OCI-LY7 (cell line): ENCODE results near the gene TTC28. TPM values are rescaled to one million over a fixed set of nuclear protein-coding genes. Genes with fewer than 3 reads are reported as not detected.

Source experiments
- BruUV-seq: library from RNA; stranded (reverse); fragments of 400-500 nt; replicated peaks from 2 replicates; lab custom pipeline; 2021; lab: Mats Ljungman, UMichigan
- CTCF ChIA-PET: fragments of 300-600 bp; sonication (Branson Sonifier 250); formaldehyde crosslinking; loops from one replicate; lab custom pipeline; 2022; ENCODE audit warnings: antibody characterized with exemption; ENCODE audit not compliant: unreplicated experiment; lab: Charles Lee
- POLR2A ChIA-PET: fragments of 300-600 bp; sonication (Branson Sonifier 250); formaldehyde crosslinking; loops from one replicate; lab custom pipeline; 2022; ENCODE audit warnings: antibody characterized with exemption; lab: Charles Lee
- DNase-seq: peaks from one replicate; pipeline ENCODE4 v3.0.0-alpha.2; 2015; ENCODE audit warnings: low spot score
- H2AFZ ChIP-seq: fragments of 200-600 bp; sonication (generic), shearing (Covaris generic); 2 replicates; pipeline ENCODE4 v1.6.1; 2014; ENCODE audit warnings: mild to moderate bottlenecking, antibody characterized with exemption, low read length, moderate library complexity
- H3K27ac ChIP-seq: fragments of 200-600 bp; sonication (generic); 2 replicates; pipeline ENCODE4 v1.5.1; 2014; ENCODE audit warnings: mixed run types, low read depth, mild to moderate bottlenecking, moderate library complexity, low read length, inconsistent platforms; ENCODE audit not compliant: poor library complexity, severe bottlenecking
- H3K36me3 ChIP-seq: fragments of 200-600 bp; sonication (generic); 2 replicates; pipeline ENCODE4 v1.6.1; 2014; ENCODE audit warnings: mild to moderate bottlenecking, antibody characterized with exemption, low read length, moderate library complexity, mixed read lengths; ENCODE audit not compliant: insufficient read depth
- H3K4me1 ChIP-seq: fragments of 200-600 bp; sonication (generic); 2 replicates; pipeline ENCODE4 v1.5.1; 2014; ENCODE audit warnings: mild to moderate bottlenecking, low read length; ENCODE audit not compliant: insufficient read depth, poor library complexity, severe bottlenecking
- H3K4me2 ChIP-seq: fragments of 200-600 bp; sonication (generic); 2 replicates; pipeline ENCODE4 v1.6.1; 2014; ENCODE audit warnings: mild to moderate bottlenecking, low read length
- H3K4me3 ChIP-seq: fragments of 200-600 bp; sonication (generic); 2 replicates; pipeline ENCODE4 v1.5.1; 2014; ENCODE audit warnings: mild to moderate bottlenecking, low read depth, low read length; ENCODE audit not compliant: poor library complexity, severe bottlenecking
- H3K79me2 ChIP-seq: fragments of 200-600 bp; sonication (generic); 2 replicates; pipeline ENCODE4 v1.6.1; 2016; ENCODE audit warnings: low read depth, mild to moderate bottlenecking, low read length, moderate library complexity, mixed read lengths; ENCODE audit not compliant: insufficient read depth
- H3K9me2 ChIP-seq: fragments of 200-600 bp; sonication (generic); 2 replicates; pipeline ENCODE4 v1.6.1; 2016; ENCODE audit warnings: mild to moderate bottlenecking, low read length, mixed read lengths; ENCODE audit not compliant: insufficient read depth
- H3K9me3 ChIP-seq: fragments of 200-600 bp; sonication (generic); 2 replicates; pipeline ENCODE4 v1.6.1; 2014; ENCODE audit warnings: mild to moderate bottlenecking, mixed run types, low read length, mixed read lengths
- H4K20me1 ChIP-seq: fragments of 200-600 bp; sonication (generic); 2 replicates; pipeline ENCODE4 v1.6.1; 2014; ENCODE audit warnings: mild to moderate bottlenecking, antibody characterized with exemption, low read length, moderate library complexity, mixed read lengths; ENCODE audit not compliant: insufficient read depth
- EZH2phosphoT487 ChIP-seq: fragments of 200-600 bp; sonication (generic); IDR thresholded peaks from 2 replicates; pipeline ENCODE4 v1.6.1; 2018; ENCODE audit warnings: low read depth, borderline replicate concordance, mild to moderate bottlenecking, mixed run types, antibody characterized with exemption, low read length, moderate library complexity, mixed read lengths
- intact Hi-C: fragments of 100-400 bp; cut with micrococcal nuclease; formaldehyde crosslinking; loops from one replicate; pipeline ENCODE4 v1.10.0; 2022; ENCODE audit not compliant: unreplicated experiment
- total RNA-seq, 2 experiments: library from RNA; depleted of rRNA in 1 of 2; stranded (reverse); fragments of >200 nt in 1 of 2; shearing (Covaris generic) in 1 of 2; gene quantifications; 2 replicates each; pipeline ENCODE4 v1.2.3, GENCODE V29; 2014 to 2022
- TF ChIP-seq, protein P1 (sequence below): fragments of 200-600 bp; sonication (generic); conservative IDR thresholded peaks from 2 replicates; pipeline ENCODE4 v1.5.1; 2014; ENCODE audit warnings: mild to moderate bottlenecking, antibody characterized with exemption, low read length, moderate library complexity, mixed read lengths

The TTC28 gene
- total RNA-seq, 2 experiments from 2014 or later: under 0.01 to 0.55 TPM

DNA sequence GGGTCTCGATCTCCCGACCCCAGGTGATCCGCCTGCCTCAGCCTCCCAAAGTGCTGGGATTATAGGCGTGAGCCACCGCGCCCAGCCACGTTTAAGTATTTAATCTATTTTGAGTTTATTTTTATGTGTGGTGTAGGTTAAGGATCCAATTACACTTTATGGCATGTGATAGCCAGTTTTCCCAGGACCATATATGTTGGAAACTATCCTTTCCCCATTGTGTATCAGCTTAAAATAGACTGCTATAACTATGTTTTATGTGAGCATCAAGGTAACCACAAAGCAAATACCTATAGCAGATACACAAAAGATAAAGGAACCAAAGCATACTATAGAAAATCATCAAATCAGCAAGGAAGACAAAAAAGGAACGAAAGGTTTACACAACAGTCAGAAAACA, 42.4 kb downstream of the TTC28 start:
- no peaks in the 10 kb centered on the region for H3K9me3 ChIP-seq
- H3K27ac ChIP-seq: no peak overlapping the region
- no TSS peak for BruUV-seq
- H3K9me2 ChIP-seq: no peaks in the 10 kb centered on the region
- intact Hi-C loops: no loop called here
- ChIA-PET CTCF (interaction anchor here (0.6 kb wide), 1 partner anchor 44 kb away, joined by 3 read pairs; no protein-coding TSS in a partner anchor), POLR2A (no interaction called here)
- H2AFZ ChIP-seq: no peak overlapping the region
- no peaks in the 10 kb centered on the region for H3K79me2 ChIP-seq
- H3K4me2 ChIP-seq: no peak overlapping the region
- no peaks in the 10 kb centered on the region for H4K20me1 ChIP-seq
- no peak overlapping the region for H3K4me3 ChIP-seq
- TF ChIP-seq, protein P1, sequence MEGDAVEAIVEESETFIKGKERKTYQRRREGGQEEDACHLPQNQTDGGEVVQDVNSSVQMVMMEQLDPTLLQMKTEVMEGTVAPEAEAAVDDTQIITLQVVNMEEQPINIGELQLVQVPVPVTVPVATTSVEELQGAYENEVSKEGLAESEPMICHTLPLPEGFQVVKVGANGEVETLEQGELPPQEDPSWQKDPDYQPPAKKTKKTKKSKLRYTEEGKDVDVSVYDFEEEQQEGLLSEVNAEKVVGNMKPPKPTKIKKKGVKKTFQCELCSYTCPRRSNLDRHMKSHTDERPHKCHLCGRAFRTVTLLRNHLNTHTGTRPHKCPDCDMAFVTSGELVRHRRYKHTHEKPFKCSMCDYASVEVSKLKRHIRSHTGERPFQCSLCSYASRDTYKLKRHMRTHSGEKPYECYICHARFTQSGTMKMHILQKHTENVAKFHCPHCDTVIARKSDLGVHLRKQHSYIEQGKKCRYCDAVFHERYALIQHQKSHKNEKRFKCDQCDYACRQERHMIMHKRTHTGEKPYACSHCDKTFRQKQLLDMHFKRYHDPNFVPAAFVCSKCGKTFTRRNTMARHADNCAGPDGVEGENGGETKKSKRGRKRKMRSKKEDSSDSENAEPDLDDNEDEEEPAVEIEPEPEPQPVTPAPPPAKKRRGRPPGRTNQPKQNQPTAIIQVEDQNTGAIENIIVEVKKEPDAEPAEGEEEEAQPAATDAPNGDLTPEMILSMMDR: no peak
- TF ChIP-seq EZH2phosphoT487: no peak
- H3K4me1 ChIP-seq: no peaks in the 10 kb centered on the region
- H3K36me3 ChIP-seq: no peaks in the 10 kb centered on the region
- DNase-seq: no peak

DNA sequence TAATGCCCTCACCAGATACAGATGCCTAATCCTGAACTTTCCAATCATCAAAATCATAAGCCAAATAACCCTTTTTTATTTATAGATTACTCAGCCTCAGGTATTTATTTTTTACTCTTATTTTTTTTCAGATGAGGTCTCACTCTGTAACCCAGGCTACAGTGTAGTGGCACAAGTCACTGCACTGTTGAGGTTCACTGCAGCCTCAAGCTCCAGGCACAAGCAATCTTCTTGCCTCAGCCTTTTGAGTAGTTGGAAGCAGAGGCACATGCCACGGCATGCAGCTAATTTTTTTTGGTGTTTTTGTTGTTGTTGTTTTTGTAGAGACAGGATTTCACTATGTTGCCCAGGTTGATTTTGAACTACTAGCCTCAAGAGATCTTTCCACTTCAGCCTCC, 49.5 kb downstream of the TTC28 start:
- CTCF ChIA-PET: no interaction called here
- H3K9me2 ChIP-seq: no peaks in the 10 kb centered on the region
- H3K36me3 ChIP-seq: no peaks in the 10 kb centered on the region
- H3K4me2 ChIP-seq: no peak overlapping the region
- intact Hi-C loops: no loop called here
- no peak overlapping the region for H3K4me3 ChIP-seq
- POLR2A ChIA-PET: no interaction called here
- no peak overlapping the region for H3K27ac ChIP-seq
- DNase-seq: no peak
- no peak overlapping the region for H2AFZ ChIP-seq
- H3K9me3 ChIP-seq: no peaks in the 10 kb centered on the region
- H3K4me1 ChIP-seq: no peaks in the 10 kb centered on the region
- BruUV-seq: no TSS peak
- no peaks in the 10 kb centered on the region for H4K20me1 ChIP-seq
- TF ChIP-seq EZH2phosphoT487: no peak
- TF ChIP-seq, protein P1: no peak
- no peaks in the 10 kb centered on the region for H3K79me2 ChIP-seq

DNA sequence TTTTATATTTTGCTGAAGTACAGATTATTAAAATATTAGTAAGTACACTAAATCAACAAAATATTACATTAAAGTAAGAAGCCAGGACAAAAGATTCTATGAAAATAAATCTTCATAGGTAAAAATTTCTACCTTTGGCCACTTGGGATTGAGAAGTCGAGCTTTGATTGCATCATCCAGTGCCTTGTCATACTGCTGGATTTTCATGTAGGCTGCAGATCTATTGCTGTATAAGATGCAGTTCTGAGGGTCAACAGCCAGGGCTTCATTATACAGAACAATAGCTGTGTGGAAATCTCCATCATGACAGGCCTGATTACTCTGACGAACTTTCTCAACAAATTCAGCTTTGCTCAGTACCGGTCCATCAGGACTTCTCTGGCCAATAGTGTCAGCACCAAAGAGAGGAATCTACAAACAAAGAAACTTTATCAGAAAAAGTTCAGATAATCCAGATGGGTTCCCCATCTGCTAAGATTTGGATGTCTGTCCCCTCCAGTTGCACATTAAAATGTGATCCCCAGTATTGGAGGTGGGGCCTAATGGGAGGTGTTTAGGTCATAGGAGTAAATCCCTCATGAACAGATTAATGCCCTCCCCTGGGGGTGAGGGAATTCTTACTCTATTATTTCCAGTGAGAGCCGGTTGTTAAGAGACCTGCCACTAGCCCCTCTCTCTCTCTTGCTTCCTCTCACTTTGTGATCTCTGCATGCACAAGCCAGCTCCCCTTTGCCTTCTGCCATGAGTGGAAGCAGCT, 50.0 kb downstream of the TTC28 start:
- no peak overlapping the region for H3K27ac ChIP-seq
- CTCF ChIA-PET: no interaction called here
- no TSS peak for BruUV-seq

More for the DNA sequence above, 50.0 kb downstream of the TTC28 start:
- Histone ChIP-seq H3K4me3 (no peak overlapping the region), H3K79me2 (no peaks in the 10 kb centered on the region), H3K36me3 (no peaks in the 10 kb centered on the region), H4K20me1 (no peaks in the 10 kb centered on the region), H3K9me3 (no peaks in the 10 kb centered on the region), H3K4me2 (no peak overlapping the region), H2AFZ (no peak overlapping the region), H3K9me2 (no peaks in the 10 kb centered on the region), H3K4me1 (no peaks in the 10 kb centered on the region)
- DNase-seq: no peak
- TF ChIP-seq, protein P1: no peak
- no peak for TF ChIP-seq EZH2phosphoT487
- POLR2A ChIA-PET: interaction anchor here (0.7 kb wide), 1 partner anchor 944 kb away, joined by 3 read pairs; no protein-coding TSS in a partner anchor
- intact Hi-C loops: no loop called here
